GM21447 (cell line): ENCODE data around the gene PIGQ.
A peak's percentile ranks its signal among the peaks of the same experiment; 100 is the strongest.

Source experiments
- ATAC-seq: cut with Tn5 transposase; IDR thresholded peaks from one replicate; pipeline ENCODE4 v1.9.1; 2021; ENCODE audit not compliant: unreplicated experiment

Gene PIGQ

GRCh38 chr16:566475-567372, 3.0 kb upstream of the PIGQ start, which contains the start of gene NHLRC4:
Gene NHLRC4, plus strand, starts transcription at chr16:567005. Its CDS starts 1,043 bp downstream, at chr16:568048.
- peak; percentile 68 for ATAC-seq

- ATAC-seq, result no peak
Measured at GRCh38 chr16:567373-568256, 2.2 kb upstream of the PIGQ start.

GRCh38 chr16:568401-569258, 1.1 kb upstream of the PIGQ start:
- ATAC-seq, result no peak

GRCh38 chr16:572865-573650, 3.3 kb downstream of the PIGQ start:
- no peak for ATAC-seq

- ATAC-seq, result no peak
Measured at GRCh38 chr16:574021-574760, 4.4 kb downstream of the PIGQ start.

GRCh38 chr16:575354-576196, 5.8 kb downstream of the PIGQ start:
- no peak for ATAC-seq

GRCh38 chr16:576197-576822, 6.5 kb downstream of the PIGQ start:
- ATAC-seq, result no peak

- ATAC-seq, result no peak
Measured at GRCh38 chr16:576823-577201, 7.0 kb downstream of the PIGQ start.

- ATAC-seq, result no peak
Measured at GRCh38 chr16:577796-578195, 8.0 kb downstream of the PIGQ start.

GRCh38 chr16:578232-578869, 8.6 kb downstream of the PIGQ start:
- ATAC-seq, result no peak

GRCh38 chr16:578870-579405, 9.2 kb downstream of the PIGQ start:
- no peak for ATAC-seq

GRCh38 chr16:580141-580945, 10.6 kb downstream of the PIGQ start:
- ATAC-seq, result no peak

- no peak for ATAC-seq
Measured at GRCh38 chr16:580946-581498, 11.3 kb downstream of the PIGQ start.

GRCh38 chr16:582218-582613, 12.4 kb downstream of the PIGQ start:
- no peak for ATAC-seq

- no peak for ATAC-seq
Measured at GRCh38 chr16:582614-583331, 13.0 kb downstream of the PIGQ start.

- ATAC-seq, result no peak
Measured at GRCh38 chr16:583470-583814, 13.7 kb downstream of the PIGQ start.
